ENCODE data around the gene CARD19.

DNA sequence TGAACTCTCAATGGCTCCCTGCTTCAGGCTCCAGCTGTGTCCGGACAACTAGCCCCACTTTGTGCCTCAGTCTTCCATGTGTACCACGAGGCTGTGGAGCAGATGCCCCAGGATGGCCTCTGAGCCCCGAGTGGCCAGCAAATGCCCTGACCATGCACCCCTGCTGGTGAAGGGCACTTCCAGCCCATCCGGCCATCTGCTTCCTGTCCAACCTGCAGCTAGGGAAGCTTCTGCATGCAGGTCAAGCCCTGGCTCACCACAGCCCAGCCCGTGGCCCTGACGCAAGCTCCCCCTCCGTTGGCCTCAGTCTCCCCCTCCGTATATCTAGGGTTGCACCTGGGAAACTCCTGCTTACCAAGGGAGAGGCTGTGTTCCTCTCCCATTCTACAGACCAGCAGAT is 33.3 kb downstream of the CARD19 start:
- TF ChIP-seq POLR2A (IDR thresholded peaks at IDR 0.05) (no peak), EP300 (IDR thresholded peaks at IDR 0.05) (no peak)

Measured in ovary (tissue), 1 donor.